Measurements from ENCODE around the gene XRCC5.

DNA sequence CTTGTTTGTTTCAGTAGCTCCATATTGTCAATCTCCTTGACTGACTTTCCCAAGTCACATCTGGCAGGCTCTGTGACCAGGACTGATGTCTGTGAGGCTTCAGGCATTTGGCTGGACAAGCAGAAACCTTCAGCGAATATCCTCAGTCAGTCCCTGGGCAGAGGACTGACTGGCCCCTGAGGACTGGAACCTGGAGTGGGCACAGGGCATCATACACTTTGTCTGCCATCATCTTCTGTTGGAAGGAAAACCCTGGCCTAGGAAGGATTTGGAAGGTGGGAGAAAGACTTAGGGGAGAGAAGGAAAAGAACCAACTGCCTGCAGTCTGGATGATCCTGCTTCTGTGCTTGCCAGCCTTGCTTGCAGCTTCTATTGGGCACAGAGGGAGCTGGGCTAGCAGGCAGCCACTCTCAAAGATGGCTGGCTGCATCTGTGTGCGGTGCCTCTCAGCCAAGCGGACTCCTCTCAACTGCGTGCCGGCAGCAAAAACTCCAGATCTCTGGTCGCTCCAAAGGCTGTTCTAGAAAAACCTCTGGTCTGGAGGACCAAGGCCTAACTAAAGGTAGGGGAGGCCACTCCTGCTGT, 136.3 kb downstream of the XRCC5 start:
- TF ChIP-seq, protein P1, sequence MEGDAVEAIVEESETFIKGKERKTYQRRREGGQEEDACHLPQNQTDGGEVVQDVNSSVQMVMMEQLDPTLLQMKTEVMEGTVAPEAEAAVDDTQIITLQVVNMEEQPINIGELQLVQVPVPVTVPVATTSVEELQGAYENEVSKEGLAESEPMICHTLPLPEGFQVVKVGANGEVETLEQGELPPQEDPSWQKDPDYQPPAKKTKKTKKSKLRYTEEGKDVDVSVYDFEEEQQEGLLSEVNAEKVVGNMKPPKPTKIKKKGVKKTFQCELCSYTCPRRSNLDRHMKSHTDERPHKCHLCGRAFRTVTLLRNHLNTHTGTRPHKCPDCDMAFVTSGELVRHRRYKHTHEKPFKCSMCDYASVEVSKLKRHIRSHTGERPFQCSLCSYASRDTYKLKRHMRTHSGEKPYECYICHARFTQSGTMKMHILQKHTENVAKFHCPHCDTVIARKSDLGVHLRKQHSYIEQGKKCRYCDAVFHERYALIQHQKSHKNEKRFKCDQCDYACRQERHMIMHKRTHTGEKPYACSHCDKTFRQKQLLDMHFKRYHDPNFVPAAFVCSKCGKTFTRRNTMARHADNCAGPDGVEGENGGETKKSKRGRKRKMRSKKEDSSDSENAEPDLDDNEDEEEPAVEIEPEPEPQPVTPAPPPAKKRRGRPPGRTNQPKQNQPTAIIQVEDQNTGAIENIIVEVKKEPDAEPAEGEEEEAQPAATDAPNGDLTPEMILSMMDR (IDR thresholded peaks at IDR 0.05): no peak
- TF ChIP-seq POLR2A (IDR thresholded peaks at IDR 0.05): no peak

Data from testis (tissue), 2 donors.